Calu3 (cell line): ENCODE data around the gene TMEM201. TPM values are rescaled to one million over a fixed set of nuclear protein-coding genes. Genes with fewer than 3 reads are reported as not detected.

ENCODE experiments used
- BruUV-seq: library from RNA; stranded (reverse); fragments of 400-500 nt; replicated peaks from 2 replicates; lab custom pipeline; 2021; lab: Mats Ljungman, UMichigan
- CTCF ChIA-PET: fragments of 300-600 bp; sonication (Branson Sonifier 250); formaldehyde crosslinking; loops from one replicate; lab custom pipeline; 2022; ENCODE audit warnings: antibody characterized with exemption; lab: Charles Lee
- DNase-seq: peaks from one replicate; pipeline ENCODE4 v3.0.0; 2022
- H3K27ac Mint-ChIP-seq: one replicate; pipeline ENCODE4 v1.8.0; 2022; ENCODE audit warnings: mixed read lengths; ENCODE audit not compliant: unreplicated experiment
- H3K27me3 Mint-ChIP-seq: one replicate; pipeline ENCODE4 v1.8.0; 2022; ENCODE audit warnings: mixed read lengths; ENCODE audit not compliant: unreplicated experiment
- H3K36me3 Mint-ChIP-seq: one replicate; pipeline ENCODE4 v1.8.0; 2022; ENCODE audit warnings: mild to moderate bottlenecking, moderate library complexity, mixed read lengths; ENCODE audit not compliant: insufficient read depth, unreplicated experiment
- H3K4me1 Mint-ChIP-seq: one replicate; pipeline ENCODE4 v1.8.0; 2022; ENCODE audit warnings: mild to moderate bottlenecking, low read depth, mixed read lengths; ENCODE audit not compliant: unreplicated experiment
- H3K4me3 Mint-ChIP-seq: one replicate; pipeline ENCODE4 v1.8.0; 2022; ENCODE audit warnings: mild to moderate bottlenecking, low read depth, moderate library complexity, mixed read lengths; ENCODE audit not compliant: unreplicated experiment
- H3K9me3 Mint-ChIP-seq: one replicate; pipeline ENCODE4 v1.8.0; 2022; ENCODE audit warnings: low read depth, mixed read lengths; ENCODE audit not compliant: unreplicated experiment
- intact Hi-C: fragments of 100-400 bp; cut with micrococcal nuclease; formaldehyde crosslinking; loops from one replicate; pipeline ENCODE4 v1.10.0; 2022; ENCODE audit not compliant: unreplicated experiment
- total RNA-seq: library from RNA; stranded (reverse); gene quantifications from 2 replicates; pipeline ENCODE4 v1.2.3, GENCODE V29; 2022
- TF ChIP-seq, protein P1 (sequence below): fragments of 200-600 bp; IDR thresholded peaks from one replicate; pipeline ENCODE4 v1.8.0; 2022; ENCODE audit warnings: antibody characterized with exemption; ENCODE audit not compliant: unreplicated experiment

The TMEM201 gene
- total RNA-seq, 1 experiment from 2014 or later, result 18.5 TPM

DNA sequence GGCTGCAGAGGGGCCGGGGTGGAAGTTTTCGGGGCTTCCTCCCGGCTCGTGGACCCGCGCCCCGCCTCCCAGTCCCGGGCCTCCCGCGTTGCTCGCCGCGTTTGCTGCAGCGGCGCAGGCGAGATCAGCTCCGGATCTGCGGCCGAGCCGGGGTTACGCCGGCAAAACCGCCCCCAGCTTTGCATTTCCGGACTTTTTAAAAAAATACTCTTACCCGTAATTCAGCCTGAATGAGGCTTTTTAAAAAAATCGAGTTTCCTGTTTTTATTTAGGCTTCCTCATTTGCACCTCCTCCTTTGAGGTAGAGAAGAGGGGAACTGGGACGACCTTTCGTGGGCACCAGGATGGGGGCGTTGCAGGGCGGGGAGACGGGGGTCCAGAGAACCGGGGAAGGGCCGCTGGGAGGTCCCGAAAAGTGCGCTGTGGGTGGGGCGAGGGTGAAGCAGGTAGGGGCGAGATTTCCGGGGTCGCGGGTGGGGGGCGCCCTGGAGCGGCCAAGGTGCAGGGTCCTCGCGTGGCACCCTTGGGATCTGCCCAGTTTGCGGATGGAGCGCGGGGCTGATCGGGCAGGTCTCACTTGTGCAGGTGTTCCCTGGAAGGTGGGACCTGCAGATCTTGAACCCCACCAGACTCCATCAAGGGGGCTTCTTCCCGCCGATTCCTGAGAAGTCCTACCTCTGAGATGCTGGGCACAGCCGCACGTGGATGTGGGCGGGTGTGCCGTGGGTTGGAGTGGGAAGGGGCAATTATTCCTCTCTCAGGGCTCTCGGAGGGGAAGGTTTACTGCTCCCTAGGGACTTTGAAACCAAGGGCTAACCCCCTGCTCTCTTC lies 63.9 kb downstream of the TMEM201 start:
- peak overlapping the region; percentile 61 for H3K4me3 Mint-ChIP-seq
- H3K27ac Mint-ChIP-seq, result no peak overlapping the region
- H3K36me3 Mint-ChIP-seq, result no peaks in the 10 kb centered on the region
- BruUV-seq, result no TSS peak
- intact Hi-C loops, result no loop called here
- CTCF ChIA-PET, result no interaction called here
- no peaks in the 10 kb centered on the region for H3K4me1 Mint-ChIP-seq
- TF ChIP-seq, protein P1, sequence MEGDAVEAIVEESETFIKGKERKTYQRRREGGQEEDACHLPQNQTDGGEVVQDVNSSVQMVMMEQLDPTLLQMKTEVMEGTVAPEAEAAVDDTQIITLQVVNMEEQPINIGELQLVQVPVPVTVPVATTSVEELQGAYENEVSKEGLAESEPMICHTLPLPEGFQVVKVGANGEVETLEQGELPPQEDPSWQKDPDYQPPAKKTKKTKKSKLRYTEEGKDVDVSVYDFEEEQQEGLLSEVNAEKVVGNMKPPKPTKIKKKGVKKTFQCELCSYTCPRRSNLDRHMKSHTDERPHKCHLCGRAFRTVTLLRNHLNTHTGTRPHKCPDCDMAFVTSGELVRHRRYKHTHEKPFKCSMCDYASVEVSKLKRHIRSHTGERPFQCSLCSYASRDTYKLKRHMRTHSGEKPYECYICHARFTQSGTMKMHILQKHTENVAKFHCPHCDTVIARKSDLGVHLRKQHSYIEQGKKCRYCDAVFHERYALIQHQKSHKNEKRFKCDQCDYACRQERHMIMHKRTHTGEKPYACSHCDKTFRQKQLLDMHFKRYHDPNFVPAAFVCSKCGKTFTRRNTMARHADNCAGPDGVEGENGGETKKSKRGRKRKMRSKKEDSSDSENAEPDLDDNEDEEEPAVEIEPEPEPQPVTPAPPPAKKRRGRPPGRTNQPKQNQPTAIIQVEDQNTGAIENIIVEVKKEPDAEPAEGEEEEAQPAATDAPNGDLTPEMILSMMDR, result no peak
- peaks cover 81% of the 10 kb centered on the region for H3K27me3 Mint-ChIP-seq
- no peak for DNase-seq
- no peaks in the 10 kb centered on the region for H3K9me3 Mint-ChIP-seq

DNA sequence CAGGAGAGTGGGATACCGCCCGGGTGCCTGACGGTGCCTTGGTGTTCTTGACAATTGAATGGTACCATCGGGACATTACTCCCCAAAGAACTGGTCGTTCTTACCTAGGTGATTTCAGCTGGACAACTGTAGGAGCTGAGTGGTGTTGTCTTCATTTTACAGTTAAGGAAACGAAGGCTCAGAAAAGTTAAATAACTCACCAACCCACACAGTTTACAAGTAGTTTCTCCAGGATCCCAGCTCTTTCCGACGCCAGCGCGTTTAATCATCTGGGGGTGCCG lies 64.4 kb downstream of the TMEM201 start:
- Mint-ChIP-seq H3K27ac (no peak overlapping the region), H3K9me3 (no peaks in the 10 kb centered on the region), H3K36me3 (no peaks in the 10 kb centered on the region), H3K4me3 (no peak overlapping the region), H3K4me1 (no peaks in the 10 kb centered on the region), H3K27me3 (peaks cover 82% of the 10 kb centered on the region)
- BruUV-seq, result no TSS peak
- DNase-seq, result no peak
- intact Hi-C loops, result no loop called here
- TF ChIP-seq, protein P1, result no peak
- CTCF ChIA-PET, result interaction anchor here (1.1 kb wide), 1 partner anchor 39 kb away, joined by 3 read pairs; no protein-coding TSS in a partner anchor

DNA sequence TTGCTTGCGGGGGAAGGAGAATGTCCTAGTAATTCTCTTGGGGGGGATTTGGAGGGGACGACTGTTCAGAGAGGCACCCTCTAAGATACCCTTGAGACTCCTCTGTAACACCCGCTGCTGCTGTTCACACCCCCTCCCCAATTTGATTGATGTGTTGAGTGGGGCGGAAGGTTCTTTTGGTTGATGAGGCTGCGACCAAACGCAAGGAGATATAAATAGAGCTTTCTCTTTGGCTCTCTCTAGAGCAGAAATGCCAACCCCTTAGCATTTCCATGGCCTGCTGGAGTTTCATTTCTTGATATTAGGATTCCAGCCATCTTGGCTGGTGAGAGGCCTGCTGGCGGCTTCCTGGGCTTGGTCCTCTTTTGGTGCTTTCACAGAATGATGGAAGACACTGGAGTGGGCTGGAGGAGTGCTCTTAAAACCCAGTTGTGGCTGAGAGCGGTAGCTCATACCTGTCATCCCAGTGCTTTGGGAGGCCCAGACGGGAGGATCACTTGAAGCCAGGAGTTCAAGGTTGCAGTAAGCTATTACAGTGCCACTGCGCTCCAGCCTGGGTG lies 64.9 kb downstream of the TMEM201 start:
- no peaks in the 10 kb centered on the region for H3K36me3 Mint-ChIP-seq
- peaks cover 82% of the 10 kb centered on the region for H3K27me3 Mint-ChIP-seq
- H3K27ac Mint-ChIP-seq, result no peak overlapping the region
- no peaks in the 10 kb centered on the region for H3K4me1 Mint-ChIP-seq
- no TSS peak for BruUV-seq
- H3K9me3 Mint-ChIP-seq, result no peaks in the 10 kb centered on the region
- DNase-seq, result no peak
- no peak overlapping the region for H3K4me3 Mint-ChIP-seq
- TF ChIP-seq, protein P1, result no peak
- intact Hi-C loops, result no loop called here
- CTCF ChIA-PET, result interaction anchor here (0.6 to 1.1 kb wide), 2 partner anchors 11 to 38 kb away, joined by 3 to 4 read pairs; no protein-coding TSS in a partner anchor

DNA sequence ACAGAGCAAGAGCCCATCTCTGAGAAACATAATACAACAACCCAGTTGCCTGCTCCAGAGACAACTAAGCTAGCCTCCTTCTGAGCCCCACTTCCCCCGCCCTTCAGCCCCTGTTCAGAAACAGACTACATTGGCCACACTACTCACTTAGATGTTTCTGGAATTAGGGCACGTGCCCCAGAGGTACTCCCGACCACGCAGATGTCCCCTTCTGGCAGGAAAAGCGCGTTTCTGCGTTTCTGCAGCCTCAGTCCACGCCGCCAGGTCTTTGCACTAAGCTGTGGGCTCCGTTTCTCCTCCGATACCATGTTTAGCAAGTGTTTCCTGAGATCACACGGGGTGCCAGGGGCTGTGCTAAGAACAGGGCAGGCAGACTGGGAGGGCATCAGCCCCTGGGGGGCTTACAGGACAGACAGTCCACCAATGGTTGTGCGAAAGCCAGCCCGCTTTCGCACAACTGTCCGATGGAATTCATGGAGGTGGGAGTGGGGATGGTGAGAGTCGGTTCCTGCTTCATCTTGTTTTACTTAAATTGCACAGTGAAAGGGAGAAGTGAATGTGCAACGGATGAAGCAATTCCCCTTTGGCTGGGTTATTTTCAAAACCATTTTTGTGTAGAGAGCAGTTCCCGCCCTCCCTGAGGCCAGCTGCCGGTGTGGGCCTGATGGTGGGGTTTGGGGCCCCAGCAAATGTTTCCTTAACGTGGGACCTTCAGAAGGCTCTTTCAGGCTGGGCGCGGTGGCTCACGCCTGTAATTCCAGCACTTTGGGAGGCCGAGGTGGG lies 65.5 kb downstream of the TMEM201 start:
- CTCF ChIA-PET, result interaction anchor here (0.6 to 1.1 kb wide), 3 partner anchors 10 to 159 kb away, joined by 3 to 4 read pairs (median 3); no protein-coding TSS in a partner anchor
- H3K27me3 Mint-ChIP-seq, result peaks cover 81% of the 10 kb centered on the region

More for the DNA sequence above, 65.5 kb downstream of the TMEM201 start:
- Mint-ChIP-seq H3K36me3 (no peaks in the 10 kb centered on the region), H3K27ac (no peak overlapping the region), H3K4me3 (no peak overlapping the region), H3K9me3 (no peaks in the 10 kb centered on the region), H3K4me1 (no peaks in the 10 kb centered on the region)
- intact Hi-C loops, result no loop called here
- DNase-seq, result no peak
- BruUV-seq, result no TSS peak
- TF ChIP-seq, protein P1, result no peak
